Measurements from ENCODE around the gene NDUFA6. TPM values are rescaled to one million over a fixed set of nuclear protein-coding genes. Genes with fewer than 3 reads are reported as not detected.

Gene NDUFA6
- polyA plus RNA-seq, 2 of the 4 experiments (the other 2 are of a cell fraction): 79.1 to 99.0 TPM

GRCh38 chr22:42079319-42080251 lies 11.0 kb downstream of the NDUFA6 start, which contains the start of gene SMDT1 (continued):
- TF ChIP-seq E2F6 (IDR thresholded peaks at IDR 0.05; ENCODE audit: borderline replicate concordance, low read depth) (peak; percentile 79; the same call in 1 of the 2 replicates), GATA3 (IDR thresholded peaks at IDR 0.05; ENCODE audit: borderline replicate concordance) (0 out of 2 replicates have a peak, but pooled peaks have one; percentile 17), EHF (CRISPR knock-in tag; IDR thresholded peaks at IDR 0.05) (peak; percentile 81; the same call in 1 of the 2 replicates), MAZ (IDR thresholded peaks at IDR 0.05; ENCODE audit: borderline replicate concordance, low read depth, low read length) (0 out of 2 replicates have a peak, but pooled peaks have one; percentile 12), REST (IDR thresholded peaks at IDR 0.05) (peak; percentile 79)

- H3K4me1 ChIP-seq: peaks cover 3% of the 10 kb centered on the region; the same call in 1 of the 3 replicates
- peak overlapping the region; percentile 62 for H3K4me3 ChIP-seq
- H3K27ac ChIP-seq: peak overlapping the region; percentile 85 to 92
- POLR2A ChIA-PET: interaction anchor here (1.0 to 1.7 kb wide), 3 partner anchors 12 to 366 kb away, joined by 3 to 18 read pairs (median 5); partner anchors contain the start of genes NDUFA6 and WBP2NL
- H3K9me3 ChIP-seq: peaks cover 7% of the 10 kb centered on the region; the same call in 1 of the 3 replicates
- TF ChIP-seq MAZ (IDR thresholded peaks at IDR 0.05; ENCODE audit: borderline replicate concordance, low read depth, low read length) (no peak), HOXB5 (CRISPR knock-in tag; IDR thresholded peaks at IDR 0.05) (no peak), HEYL (CRISPR knock-in tag; IDR thresholded peaks at IDR 0.05) (no peak), RARB (CRISPR knock-in tag; IDR thresholded peaks at IDR 0.05) (no peak), TP53 (CRISPR knock-in tag; IDR thresholded peaks at IDR 0.05) (no peak)
- TF ChIP-seq, protein P1, sequence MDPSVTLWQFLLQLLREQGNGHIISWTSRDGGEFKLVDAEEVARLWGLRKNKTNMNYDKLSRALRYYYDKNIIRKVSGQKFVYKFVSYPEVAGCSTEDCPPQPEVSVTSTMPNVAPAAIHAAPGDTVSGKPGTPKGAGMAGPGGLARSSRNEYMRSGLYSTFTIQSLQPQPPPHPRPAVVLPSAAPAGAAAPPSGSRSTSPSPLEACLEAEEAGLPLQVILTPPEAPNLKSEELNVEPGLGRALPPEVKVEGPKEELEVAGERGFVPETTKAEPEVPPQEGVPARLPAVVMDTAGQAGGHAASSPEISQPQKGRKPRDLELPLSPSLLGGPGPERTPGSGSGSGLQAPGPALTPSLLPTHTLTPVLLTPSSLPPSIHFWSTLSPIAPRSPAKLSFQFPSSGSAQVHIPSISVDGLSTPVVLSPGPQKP (IDR thresholded peaks at IDR 0.05; ENCODE audit: low read depth, low read length): no peak
- FAIRE-seq: no peak
- peak in 1 of 2 experiments; percentile 2; a peak in 2 of 6 replicates for ATAC-seq
- H3K4me2 ChIP-seq: peak overlapping the region; percentile 74
- CTCF ChIA-PET: interaction anchor here (1.0 to 4.4 kb wide), 4 partner anchors 12 to 366 kb away, joined by 4 to 23 read pairs (median 5); partner anchors contain the start of gene NDUFA6
- WGBS (ENCODE audit: missing lambda C conversion rate): 92% methylated on average over 18 of the region's 24 CpGs
- DNase-seq (ENCODE audit: low read depth in 1 of 2, low spot score in 1 of 2): no peak
Observed at GRCh38 chr22:42078469-42079318, 11.9 kb downstream of the NDUFA6 start.

DNA sequence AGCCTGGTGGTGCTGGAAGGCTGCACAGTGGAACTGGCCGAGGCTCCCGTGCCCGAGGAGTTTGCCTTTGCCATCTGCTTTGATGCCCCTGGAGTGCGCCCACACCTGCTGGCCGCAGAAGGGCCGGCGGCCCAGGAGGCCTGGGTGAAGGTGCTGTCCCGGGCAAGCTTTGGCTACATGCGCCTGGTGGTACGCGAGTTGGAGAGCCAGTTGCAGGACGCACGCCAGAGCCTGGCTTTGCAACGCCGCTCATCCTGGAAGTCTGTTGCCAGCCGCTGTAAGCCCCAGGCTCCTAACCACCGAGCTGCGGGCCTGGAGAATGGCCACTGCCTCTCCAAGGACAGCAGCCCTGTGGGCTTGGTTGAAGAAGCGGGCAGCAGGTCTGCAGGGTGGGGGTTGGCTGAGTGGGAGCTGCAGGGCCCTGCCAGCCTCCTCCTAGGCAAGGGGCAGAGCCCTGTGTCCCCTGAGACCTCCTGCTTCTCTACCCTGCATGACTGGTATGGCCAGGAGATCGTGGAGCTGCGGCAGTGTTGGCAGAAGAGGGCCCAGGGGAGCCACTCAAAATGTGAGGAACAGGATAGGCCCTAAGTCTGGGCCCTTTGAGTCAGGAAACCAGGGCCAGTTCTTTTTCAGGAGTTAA lies 13.0 kb downstream of the NDUFA6 start:
- FAIRE-seq (no peak), DNase-seq (ENCODE audit: low read depth in 1 of 2, low spot score in 1 of 2) (no peak), ATAC-seq (no peak)
- WGBS (ENCODE audit: missing lambda C conversion rate): 100% methylated on average over 2 of the region's 21 CpGs
- no peak overlapping the region for H3K4me2 ChIP-seq
- H3K27ac ChIP-seq: no peak overlapping the region
- no peak overlapping the region for H3K4me3 ChIP-seq
- CTCF ChIA-PET: interaction anchor here (4.4 kb wide), 1 partner anchor 13 kb away, joined by 23 read pairs; the partner anchor contains the start of gene NDUFA6
- peaks cover 3% of the 10 kb centered on the region; the same call in 1 of the 3 replicates for H3K4me1 ChIP-seq
- POLR2A ChIA-PET: no interaction called here
- peaks cover 7% of the 10 kb centered on the region; the same call in 1 of the 3 replicates for H3K9me3 ChIP-seq
- TF ChIP-seq, protein P1 (IDR thresholded peaks at IDR 0.05; ENCODE audit: low read depth, low read length): no peak
- TF ChIP-seq NPAS2 (CRISPR knock-in tag; IDR thresholded peaks at IDR 0.05; ENCODE audit: borderline replicate concordance) (no peak), CTCF (IDR thresholded peaks at IDR 0.05) (no peak), RFX5 (IDR thresholded peaks at IDR 0.05) (no peak), CEBPB (IDR thresholded peaks at IDR 0.05) (no peak), FOSL2 (IDR thresholded peaks at IDR 0.05) (no peak), FOSL2 (CRISPR knock-in tag; IDR thresholded peaks at IDR 0.05) (no peak), CHD4 (IDR thresholded peaks at IDR 0.05; ENCODE audit: borderline replicate concordance) (no peak), MAFK (IDR thresholded peaks at IDR 0.05; ENCODE audit: partially characterized antibody) (no peak), MAZ (IDR thresholded peaks at IDR 0.05; ENCODE audit: borderline replicate concordance, low read depth, low read length) (no peak), EHF (CRISPR knock-in tag; IDR thresholded peaks at IDR 0.05) (no peak), TFCP2L1 (CRISPR knock-in tag; IDR thresholded peaks at IDR 0.05) (no peak), CBX8 (IDR thresholded peaks at IDR 0.05) (no peak)

Measured in A549 (cell line).